Left lung (tissue), 10 donors: ENCODE measurements around the gene GCSAML. TPM values are rescaled to one million over a fixed set of nuclear protein-coding genes. Genes with fewer than 3 reads are reported as not detected.

Source experiments
- ATAC-seq: fragments of 200-7000 bp; cut with Tn5 transposase; one replicate; pipeline ENCODE4 v1.9.1; 2020; ENCODE audit warnings: moderate library complexity
- DNase-seq, 4 donors: peaks; one replicate each; pipeline ENCODE4 v3.0.0-alpha.2; 2013 to 2020
- H3K27ac ChIP-seq, 2 donors: fragments of 200-600 bp; sonication (generic) in 1 of 2; one replicate each; pipeline versions ENCODE4 v1.5.0 to v1.8.0; 2020 to 2021
- H3K27me3 ChIP-seq, 2 donors: fragments of 200-600 bp; sonication (generic) in 1 of 2; one replicate each; pipeline versions ENCODE4 v1.5.0 to v1.8.0; 2020 to 2021
- H3K36me3 ChIP-seq, 2 donors: fragments of 200-600 bp; sonication (generic) in 1 of 2; one replicate each; pipeline versions ENCODE4 v1.5.0 to v1.8.0; 2020 to 2021
- H3K4me1 ChIP-seq, 2 donors: fragments of 200-600 bp; one replicate each; pipeline ENCODE4 v1.8.0; 2021
- H3K4me3 ChIP-seq, 2 donors: fragments of 200-600 bp; sonication (generic) in 1 of 2; one replicate each; pipeline versions ENCODE4 v1.5.0 to v1.8.0; 2020 to 2021; ENCODE audit warnings: mild to moderate bottlenecking in 1 of 2
- H3K9me3 ChIP-seq, 2 donors: fragments of 200-600 bp; sonication (generic) in 1 of 2; one replicate each; pipeline versions ENCODE4 v1.5.0 to v1.8.0; 2020 to 2021
- CTCF ChIP-seq, 2 donors: fragments of 200-600 bp; sonication (generic) in 1 of 2; IDR thresholded peaks; one replicate each; pipeline versions ENCODE4 v1.5.0 to v1.8.0; 2021; ENCODE audit warnings: antibody characterized with exemption in 2 of 2
- intact Hi-C, 2 donors: fragments of 100-400 bp; cut with DNase I; formaldehyde crosslinking; loops; one replicate each; pipeline versions ENCODE4 v1.11.2 to v1.14.2; 2022
- polyA plus RNA-seq, 6 donors: library from polyadenylated mRNA; unstranded; fragments of 120-200 nt; gene quantifications; one replicate each; pipeline ENCODE4 v1.2.1, GENCODE V29; 2013; ENCODE audit not compliant: insufficient read length in 6 of 6
- total RNA-seq, 2 donors: library from RNA; stranded (reverse); fragmentation: NEBNext Ultra II Directional; extraction: Animal tissue kit (Norgen Biotek cat#: 25700); gene quantifications; one replicate each; pipeline ENCODE4 v1.2.1, GENCODE V29; 2021
- donor health status: DM: no; HTN: yes; CAD: no.
- donor health status: DM: no; HTN: no; CAD: no.

Gene GCSAML
- total and polyA plus RNA-seq, 8 donors, result 0.17 to 0.84 (median 0.36) TPM

GRCh38 chr1:247548092-247548491 is 842 bp upstream of the GCSAML start:
- intact Hi-C loops, result no loop called here
- no peak for DNase-seq
- Histone ChIP-seq H3K27ac (no peak overlapping the region), H3K4me3 (no peak overlapping the region), H3K9me3 (no peaks in the 10 kb centered on the region), H3K36me3 (no peaks in the 10 kb centered on the region), H3K4me1 (no peaks in the 10 kb centered on the region), H3K27me3 (peaks cover 0 to 7% of the 10 kb centered on the region in 2 donors)
- TF ChIP-seq CTCF (IDR thresholded peaks at IDR 0.05), result no peak
- no peak for ATAC-seq

GRCh38 chr1:247551721-247552120 is 2.8 kb downstream of the GCSAML start:
- Histone ChIP-seq H3K4me1 (no peaks in the 10 kb centered on the region), H3K36me3 (no peaks in the 10 kb centered on the region), H3K27ac (no peak overlapping the region), H3K9me3 (no peaks in the 10 kb centered on the region), H3K27me3 (peaks cover 0 to 7% of the 10 kb centered on the region in 2 donors), H3K4me3 (no peak overlapping the region)
- DNase-seq, result no peak
- no peak for TF ChIP-seq CTCF (IDR thresholded peaks at IDR 0.05)
- no peak for ATAC-seq
- intact Hi-C loops, result no loop called here

GRCh38 chr1:247552231-247552630 is 3.3 kb downstream of the GCSAML start:
- no peak overlapping the region for H3K27ac ChIP-seq
- no peak for TF ChIP-seq CTCF (IDR thresholded peaks at IDR 0.05)
- no peaks in the 10 kb centered on the region for H3K9me3 ChIP-seq
- no peak overlapping the region for H3K4me3 ChIP-seq
- no peaks in the 10 kb centered on the region for H3K4me1 ChIP-seq
- ATAC-seq, result no peak
- intact Hi-C loops, result no loop called here
- H3K27me3 ChIP-seq, result peaks cover 0 to 7% of the 10 kb centered on the region in 2 donors
- no peak for DNase-seq
- no peaks in the 10 kb centered on the region for H3K36me3 ChIP-seq

- Histone ChIP-seq H3K4me3 (no peak overlapping the region), H3K27me3 (no peaks in the 10 kb centered on the region), H3K4me1 (no peaks in the 10 kb centered on the region), H3K36me3 (no peaks in the 10 kb centered on the region), H3K27ac (no peak overlapping the region), H3K9me3 (no peaks in the 10 kb centered on the region)
- no peak for ATAC-seq
- intact Hi-C loops, result no loop called here
- TF ChIP-seq CTCF (IDR thresholded peaks at IDR 0.05), result no peak
- DNase-seq, result no peak
Measured at GRCh38 chr1:247557926-247558674, 9.2 kb downstream of the GCSAML start.

- Histone ChIP-seq H3K27me3 (no peaks in the 10 kb centered on the region), H3K27ac (no peak overlapping the region), H3K36me3 (no peaks in the 10 kb centered on the region), H3K4me3 (no peak overlapping the region), H3K4me1 (no peaks in the 10 kb centered on the region), H3K9me3 (no peaks in the 10 kb centered on the region)
- TF ChIP-seq CTCF (IDR thresholded peaks at IDR 0.05), result no peak
- intact Hi-C loops, result no loop called here
- DNase-seq, result no peak
- ATAC-seq, result no peak
Measured at GRCh38 chr1:247561711-247562110, 12.8 kb downstream of the GCSAML start.
